ENCODE measurements around the gene CAMKMT. TPM values are rescaled to one million over a fixed set of nuclear protein-coding genes. Genes with fewer than 3 reads are reported as not detected.

Gene CAMKMT
- total and polyA plus RNA-seq, 9 of the 15 experiments (the other 6 are each of a cell fraction or from before 2014, with no cell fraction given) = 1.6 to 15.3 (median 7.4) TPM

DNA sequence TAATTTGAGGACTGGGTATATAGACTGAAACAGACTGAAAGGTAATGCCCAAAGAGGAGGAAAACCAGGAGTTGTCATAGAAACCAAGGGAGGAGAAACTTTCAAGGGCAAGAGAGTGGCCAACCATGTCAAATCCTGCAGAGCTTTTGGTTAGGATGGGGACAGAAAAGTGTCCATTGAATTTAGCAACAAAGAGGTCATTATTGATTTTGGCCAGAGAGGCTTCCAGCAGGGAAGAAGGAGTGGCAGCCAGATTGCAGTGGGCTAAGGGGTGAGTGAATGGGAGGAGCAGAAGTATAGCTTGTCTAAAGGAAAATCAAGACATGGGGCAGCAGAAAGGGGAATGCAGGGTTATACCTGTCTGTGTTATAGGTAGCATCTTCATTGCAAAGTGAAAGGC, 194.0 kb downstream of the CAMKMT start:
- H3K27ac ChIP-seq (ENCODE audit: extremely low read depth, low read depth, low read length) = no peak overlapping the region
- H3K27me3 ChIP-seq (ENCODE audit: control insufficient read depth in 2 of 2, insufficient read depth in 2 of 2, low read length in 2 of 2) = no peaks in the 10 kb centered on the region
- in situ Hi-C loops (cut with MboI) = no loop called here
- no peaks in the 10 kb centered on the region for H3K36me3 ChIP-seq (ENCODE audit: control insufficient read depth, insufficient read depth, low read length)
- no peaks in the 10 kb centered on the region for H4K20me1 ChIP-seq (replicated peaks; ENCODE audit: control insufficient read depth, insufficient read depth, low read length)
- CTCF ChIA-PET (ENCODE audit: low intra/inter-chr PET ratio) = no interaction called here
- H2AFZ ChIP-seq (ENCODE audit: low read depth, low read length) = no peak overlapping the region
- intact Hi-C loops (cut with micrococcal nuclease) = no loop called here
- POLR2A ChIA-PET = no interaction called here
- H3K9ac ChIP-seq (ENCODE audit: insufficient read depth in 1 of 2, low read depth in 2 of 2, low read length in 2 of 2) = no peak overlapping the region
- FAIRE-seq = no peak
- no peak overlapping the region for H3K4me3 ChIP-seq
- H3K4me1 ChIP-seq (replicated peaks in 1 of 2; ENCODE audit: control insufficient read depth in 2 of 2, insufficient read depth in 2 of 2, low read length in 2 of 2) = no peaks in the 10 kb centered on the region
- H3K4me2 ChIP-seq (ENCODE audit: insufficient read depth, low read length) = no peak overlapping the region
- H3K79me2 ChIP-seq (ENCODE audit: control insufficient read depth, insufficient read depth, low read length) = no peaks in the 10 kb centered on the region
- BruUV-seq (replicated peaks) = no TSS peak
- no peak for DNase-seq (ENCODE audit: extremely low read depth in 1 of 4, low spot score in 3 of 4)
- no peaks in the 10 kb centered on the region for H3K9me3 ChIP-seq (replicated peaks; ENCODE audit: control insufficient read depth, insufficient read depth, low read depth, low read length)
- H3K9me1 ChIP-seq (ENCODE audit: control insufficient read depth, insufficient read depth, low read length) = no peaks in the 10 kb centered on the region
- TF ChIP-seq ARID1B (IDR thresholded peaks at IDR 0.05) (no peak), ARHGAP35 (IDR thresholded peaks at IDR 0.05; ENCODE audit: partially characterized antibody) (no peak), ZNF324 (CRISPR knock-in tag; IDR thresholded peaks at IDR 0.05) (no peak), ZNF699 (CRISPR knock-in tag; IDR thresholded peaks at IDR 0.05; ENCODE audit: insufficient replicate concordance) (no peak)
- ATAC-seq = no peak

DNA sequence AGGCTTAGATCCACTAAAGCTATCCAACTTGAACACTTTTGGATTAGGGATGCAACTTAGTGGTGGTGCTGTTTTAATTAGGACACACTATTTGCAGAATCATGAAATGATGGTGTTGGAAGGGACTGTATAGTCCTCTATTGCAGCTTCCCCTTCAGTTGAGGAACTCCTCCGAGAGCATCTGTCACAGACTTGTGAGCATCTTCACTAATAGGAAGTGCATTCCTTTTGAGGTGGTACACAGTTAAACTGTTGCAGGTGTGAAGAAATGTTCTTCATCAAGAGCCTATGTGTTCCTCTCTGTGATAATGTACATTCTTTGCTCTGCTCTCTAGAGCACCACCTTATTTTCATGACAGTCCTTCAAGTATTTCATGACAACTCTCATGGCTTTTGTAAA, 197.4 kb downstream of the CAMKMT start:
- H3K79me2 ChIP-seq (ENCODE audit: control insufficient read depth, insufficient read depth, low read length) = no peaks in the 10 kb centered on the region
- in situ Hi-C loops (cut with MboI) (no loop called here), intact Hi-C loops (cut with micrococcal nuclease) (no loop called here)
- BruUV-seq (replicated peaks) = no TSS peak
- H3K9me1 ChIP-seq (ENCODE audit: control insufficient read depth, insufficient read depth, low read length) = no peaks in the 10 kb centered on the region
- ChIA-PET CTCF (ENCODE audit: low intra/inter-chr PET ratio) (no interaction called here), POLR2A (no interaction called here)
- DNase-seq (ENCODE audit: extremely low read depth in 1 of 4, low spot score in 3 of 4) = no peak
- H3K9ac ChIP-seq (ENCODE audit: insufficient read depth in 1 of 2, low read depth in 2 of 2, low read length in 2 of 2) = no peak overlapping the region
- no peaks in the 10 kb centered on the region for H3K9me3 ChIP-seq (replicated peaks; ENCODE audit: control insufficient read depth, insufficient read depth, low read depth, low read length)
- TF ChIP-seq, protein P1, sequence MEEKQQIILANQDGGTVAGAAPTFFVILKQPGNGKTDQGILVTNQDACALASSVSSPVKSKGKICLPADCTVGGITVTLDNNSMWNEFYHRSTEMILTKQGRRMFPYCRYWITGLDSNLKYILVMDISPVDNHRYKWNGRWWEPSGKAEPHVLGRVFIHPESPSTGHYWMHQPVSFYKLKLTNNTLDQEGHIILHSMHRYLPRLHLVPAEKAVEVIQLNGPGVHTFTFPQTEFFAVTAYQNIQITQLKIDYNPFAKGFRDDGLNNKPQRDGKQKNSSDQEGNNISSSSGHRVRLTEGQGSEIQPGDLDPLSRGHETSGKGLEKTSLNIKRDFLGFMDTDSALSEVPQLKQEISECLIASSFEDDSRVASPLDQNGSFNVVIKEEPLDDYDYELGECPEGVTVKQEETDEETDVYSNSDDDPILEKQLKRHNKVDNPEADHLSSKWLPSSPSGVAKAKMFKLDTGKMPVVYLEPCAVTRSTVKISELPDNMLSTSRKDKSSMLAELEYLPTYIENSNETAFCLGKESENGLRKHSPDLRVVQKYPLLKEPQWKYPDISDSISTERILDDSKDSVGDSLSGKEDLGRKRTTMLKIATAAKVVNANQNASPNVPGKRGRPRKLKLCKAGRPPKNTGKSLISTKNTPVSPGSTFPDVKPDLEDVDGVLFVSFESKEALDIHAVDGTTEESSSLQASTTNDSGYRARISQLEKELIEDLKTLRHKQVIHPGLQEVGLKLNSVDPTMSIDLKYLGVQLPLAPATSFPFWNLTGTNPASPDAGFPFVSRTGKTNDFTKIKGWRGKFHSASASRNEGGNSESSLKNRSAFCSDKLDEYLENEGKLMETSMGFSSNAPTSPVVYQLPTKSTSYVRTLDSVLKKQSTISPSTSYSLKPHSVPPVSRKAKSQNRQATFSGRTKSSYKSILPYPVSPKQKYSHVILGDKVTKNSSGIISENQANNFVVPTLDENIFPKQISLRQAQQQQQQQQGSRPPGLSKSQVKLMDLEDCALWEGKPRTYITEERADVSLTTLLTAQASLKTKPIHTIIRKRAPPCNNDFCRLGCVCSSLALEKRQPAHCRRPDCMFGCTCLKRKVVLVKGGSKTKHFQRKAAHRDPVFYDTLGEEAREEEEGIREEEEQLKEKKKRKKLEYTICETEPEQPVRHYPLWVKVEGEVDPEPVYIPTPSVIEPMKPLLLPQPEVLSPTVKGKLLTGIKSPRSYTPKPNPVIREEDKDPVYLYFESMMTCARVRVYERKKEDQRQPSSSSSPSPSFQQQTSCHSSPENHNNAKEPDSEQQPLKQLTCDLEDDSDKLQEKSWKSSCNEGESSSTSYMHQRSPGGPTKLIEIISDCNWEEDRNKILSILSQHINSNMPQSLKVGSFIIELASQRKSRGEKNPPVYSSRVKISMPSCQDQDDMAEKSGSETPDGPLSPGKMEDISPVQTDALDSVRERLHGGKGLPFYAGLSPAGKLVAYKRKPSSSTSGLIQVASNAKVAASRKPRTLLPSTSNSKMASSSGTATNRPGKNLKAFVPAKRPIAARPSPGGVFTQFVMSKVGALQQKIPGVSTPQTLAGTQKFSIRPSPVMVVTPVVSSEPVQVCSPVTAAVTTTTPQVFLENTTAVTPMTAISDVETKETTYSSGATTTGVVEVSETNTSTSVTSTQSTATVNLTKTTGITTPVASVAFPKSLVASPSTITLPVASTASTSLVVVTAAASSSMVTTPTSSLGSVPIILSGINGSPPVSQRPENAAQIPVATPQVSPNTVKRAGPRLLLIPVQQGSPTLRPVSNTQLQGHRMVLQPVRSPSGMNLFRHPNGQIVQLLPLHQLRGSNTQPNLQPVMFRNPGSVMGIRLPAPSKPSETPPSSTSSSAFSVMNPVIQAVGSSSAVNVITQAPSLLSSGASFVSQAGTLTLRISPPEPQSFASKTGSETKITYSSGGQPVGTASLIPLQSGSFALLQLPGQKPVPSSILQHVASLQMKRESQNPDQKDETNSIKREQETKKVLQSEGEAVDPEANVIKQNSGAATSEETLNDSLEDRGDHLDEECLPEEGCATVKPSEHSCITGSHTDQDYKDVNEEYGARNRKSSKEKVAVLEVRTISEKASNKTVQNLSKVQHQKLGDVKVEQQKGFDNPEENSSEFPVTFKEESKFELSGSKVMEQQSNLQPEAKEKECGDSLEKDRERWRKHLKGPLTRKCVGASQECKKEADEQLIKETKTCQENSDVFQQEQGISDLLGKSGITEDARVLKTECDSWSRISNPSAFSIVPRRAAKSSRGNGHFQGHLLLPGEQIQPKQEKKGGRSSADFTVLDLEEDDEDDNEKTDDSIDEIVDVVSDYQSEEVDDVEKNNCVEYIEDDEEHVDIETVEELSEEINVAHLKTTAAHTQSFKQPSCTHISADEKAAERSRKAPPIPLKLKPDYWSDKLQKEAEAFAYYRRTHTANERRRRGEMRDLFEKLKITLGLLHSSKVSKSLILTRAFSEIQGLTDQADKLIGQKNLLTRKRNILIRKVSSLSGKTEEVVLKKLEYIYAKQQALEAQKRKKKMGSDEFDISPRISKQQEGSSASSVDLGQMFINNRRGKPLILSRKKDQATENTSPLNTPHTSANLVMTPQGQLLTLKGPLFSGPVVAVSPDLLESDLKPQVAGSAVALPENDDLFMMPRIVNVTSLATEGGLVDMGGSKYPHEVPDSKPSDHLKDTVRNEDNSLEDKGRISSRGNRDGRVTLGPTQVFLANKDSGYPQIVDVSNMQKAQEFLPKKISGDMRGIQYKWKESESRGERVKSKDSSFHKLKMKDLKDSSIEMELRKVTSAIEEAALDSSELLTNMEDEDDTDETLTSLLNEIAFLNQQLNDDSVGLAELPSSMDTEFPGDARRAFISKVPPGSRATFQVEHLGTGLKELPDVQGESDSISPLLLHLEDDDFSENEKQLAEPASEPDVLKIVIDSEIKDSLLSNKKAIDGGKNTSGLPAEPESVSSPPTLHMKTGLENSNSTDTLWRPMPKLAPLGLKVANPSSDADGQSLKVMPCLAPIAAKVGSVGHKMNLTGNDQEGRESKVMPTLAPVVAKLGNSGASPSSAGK (IDR thresholded peaks at IDR 0.05) = no peak
- H3K4me3 ChIP-seq = no peak overlapping the region
- no peaks in the 10 kb centered on the region for H4K20me1 ChIP-seq (replicated peaks; ENCODE audit: control insufficient read depth, insufficient read depth, low read length)
- H2AFZ ChIP-seq (ENCODE audit: low read depth, low read length) = no peak overlapping the region
- H3K36me3 ChIP-seq (ENCODE audit: control insufficient read depth, insufficient read depth, low read length) = no peaks in the 10 kb centered on the region
- 54% methylated on average over 1 of the region's 1 CpG for WGBS (ENCODE audit: insufficient coverage, low coverage, missing lambda C conversion rate)
- H3K4me2 ChIP-seq (ENCODE audit: insufficient read depth, low read length) = no peak overlapping the region
- FAIRE-seq = no peak
- no peaks in the 10 kb centered on the region; a peak in 1 of 5 replicates for H3K4me1 ChIP-seq (replicated peaks in 1 of 2; ENCODE audit: control insufficient read depth in 2 of 2, insufficient read depth in 2 of 2, low read length in 2 of 2)
- H3K27me3 ChIP-seq (ENCODE audit: control insufficient read depth in 2 of 2, insufficient read depth in 2 of 2, low read length in 2 of 2) = no peaks in the 10 kb centered on the region
- ATAC-seq = no peak
- H3K27ac ChIP-seq (ENCODE audit: extremely low read depth, low read depth, low read length) = no peak overlapping the region
